GM12878 (cell line): ENCODE results near the gene ATRN. TPM values are rescaled to one million over a fixed set of nuclear protein-coding genes. Genes with fewer than 3 reads are reported as not detected.

Experiments used
- ASH2L ChIP-seq: fragments of 300-600, 200-600 bp; sonication (generic); IDR thresholded peaks from 2 replicates; pipeline ENCODE4 v1.6.1; 2017; ENCODE audit warnings: low read depth, mild to moderate bottlenecking, borderline replicate concordance
- ATF7 ChIP-seq: fragments of 450-650 bp; IDR thresholded peaks from 2 replicates; pipeline ENCODE4 v1.6.1; 2016; ENCODE audit warnings: low read depth, mild to moderate bottlenecking
- CBFB ChIP-seq: IDR thresholded peaks from 2 replicates; pipeline ENCODE4 v1.6.1; 2016; ENCODE audit warnings: antibody characterized with exemption, low read depth
- ESRRA ChIP-seq: IDR thresholded peaks from 2 replicates; pipeline ENCODE4 v1.6.1; 2012; ENCODE audit warnings: mild to moderate bottlenecking, low read length, improper control_type of control experiment
- HCFC1 ChIP-seq: fragments of 150-350 bp; IDR thresholded peaks from 2 replicates; pipeline ENCODE4 v1.6.1; 2014; ENCODE audit warnings: low read length
- IRF3 ChIP-seq: fragments of 450-650 bp; IDR thresholded peaks from 2 replicates; pipeline ENCODE4 v1.6.1; 2014; ENCODE audit warnings: mild to moderate bottlenecking
- KLF5 ChIP-seq: fragments of 450-650 bp; IDR thresholded peaks from 2 replicates; pipeline ENCODE4 v1.6.1; 2014; ENCODE audit warnings: mild to moderate bottlenecking; ENCODE audit not compliant: partially characterized antibody
- NFYB ChIP-seq: IDR thresholded peaks from 2 replicates; pipeline ENCODE4 v1.6.1; 2011; ENCODE audit warnings: low read depth, mild to moderate bottlenecking, low read length, improper control_type of control experiment, moderate library complexity; ENCODE audit not compliant: insufficient read depth
- POLR2A ChIP-seq: IDR thresholded peaks from 2 replicates; pipeline ENCODE4 v1.6.1; 2011; ENCODE audit warnings: low read depth, mild to moderate bottlenecking, low read length
- RAD21 ChIP-seq: IDR thresholded peaks from 2 replicates; pipeline ENCODE4 v1.6.1; 2011; ENCODE audit warnings: mild to moderate bottlenecking, low read depth, low read length, moderate library complexity; ENCODE audit not compliant: insufficient read depth
- RAD51 ChIP-seq: fragments of 450-650 bp; IDR thresholded peaks from 2 replicates; pipeline ENCODE4 v1.6.1; 2016; ENCODE audit warnings: moderate library complexity, mild to moderate bottlenecking, inconsistent platforms
- RUNX3 ChIP-seq: IDR thresholded peaks from 2 replicates; pipeline ENCODE4 v1.6.1; 2012; ENCODE audit warnings: low read length, inconsistent platforms
- SMAD1 ChIP-seq: fragments of 450-650 bp; IDR thresholded peaks from 2 replicates; pipeline ENCODE4 v1.6.1; 2018; ENCODE audit warnings: mild to moderate bottlenecking, low read depth; ENCODE audit not compliant: partially characterized antibody
- SMARCA5 ChIP-seq: fragments of 450-650 bp; IDR thresholded peaks from 2 replicates; pipeline ENCODE4 v1.6.1; 2017; ENCODE audit warnings: mild to moderate bottlenecking
- USF2 ChIP-seq: IDR thresholded peaks from 2 replicates; pipeline ENCODE4 v1.6.1; 2011; ENCODE audit warnings: low read depth, low read length, improper control_type of control experiment, borderline replicate concordance
- ZBTB11 ChIP-seq: fragments of 450-650 bp; formaldehyde crosslinking; IDR thresholded peaks from 2 replicates; pipeline ENCODE4 v1.5.0; 2022; ENCODE audit warnings: mild to moderate bottlenecking, missing genetic modification characterization
- ZBTB40 ChIP-seq: fragments of 450-650 bp; IDR thresholded peaks from 2 replicates; pipeline ENCODE4 v1.6.1; 2016; ENCODE audit warnings: mild to moderate bottlenecking, moderate library complexity, borderline replicate concordance
- ZNF622 ChIP-seq: fragments of 450-650 bp; IDR thresholded peaks from 2 replicates; pipeline ENCODE4 v1.6.1; 2017; ENCODE audit warnings: mild to moderate bottlenecking, inconsistent platforms
- polyA plus RNA-seq, 11 experiments: library from polyadenylated mRNA; depleted of rRNA in 4 of 11; unstranded in 6 of 11; stranded (reverse) in 5 of 11; fragments of >200 nt; fragmentation: Nextera tagmentation in 4 of 11; fragmentation: Illumina TruSeq in 1 of 11; extraction: Ambion mirVana in 4 of 11; extraction: Trizol in 1 of 11; gene quantifications; 1 replicate in 1 of 11; 2 replicates in 10 of 11; pipeline versions ENCODE4 v1.2.1 to v1.2.3, GENCODE V29; 2011 to 2016; ENCODE audit warnings: inconsistent platforms in 2 of 11, missing spikeins in 2 of 11, low read depth in 1 of 11
- total RNA-seq, 4 experiments: library from RNA; depleted of rRNA in 3 of 4; stranded (reverse); fragments of >200 nt in 3 of 4; fragmentation: Illumina TruSeq in 1 of 4; extraction: Trizol in 1 of 4; gene quantifications; 2 replicates each; pipeline versions ENCODE4 v1.2.1 to v1.2.3, GENCODE V29; 2013 to 2021
- TF ChIP-seq, protein P1 (sequence below): fragments of 450-650 bp; IDR thresholded peaks from 2 replicates; pipeline ENCODE4 v1.6.1; 2016; ENCODE audit warnings: mild to moderate bottlenecking
- TF ChIP-seq, protein P2 (sequence below): IDR thresholded peaks from 2 replicates; pipeline ENCODE4 v1.6.1; 2012; ENCODE audit warnings: low read depth, low read length, improper control_type of control experiment

Gene ATRN
- total and polyA plus RNA-seq, 10 of the 15 experiments (the other 5 are each of a cell fraction or from before 2014, with no cell fraction given), result 0.71 to 11.6 (median 6.9) TPM

DNA sequence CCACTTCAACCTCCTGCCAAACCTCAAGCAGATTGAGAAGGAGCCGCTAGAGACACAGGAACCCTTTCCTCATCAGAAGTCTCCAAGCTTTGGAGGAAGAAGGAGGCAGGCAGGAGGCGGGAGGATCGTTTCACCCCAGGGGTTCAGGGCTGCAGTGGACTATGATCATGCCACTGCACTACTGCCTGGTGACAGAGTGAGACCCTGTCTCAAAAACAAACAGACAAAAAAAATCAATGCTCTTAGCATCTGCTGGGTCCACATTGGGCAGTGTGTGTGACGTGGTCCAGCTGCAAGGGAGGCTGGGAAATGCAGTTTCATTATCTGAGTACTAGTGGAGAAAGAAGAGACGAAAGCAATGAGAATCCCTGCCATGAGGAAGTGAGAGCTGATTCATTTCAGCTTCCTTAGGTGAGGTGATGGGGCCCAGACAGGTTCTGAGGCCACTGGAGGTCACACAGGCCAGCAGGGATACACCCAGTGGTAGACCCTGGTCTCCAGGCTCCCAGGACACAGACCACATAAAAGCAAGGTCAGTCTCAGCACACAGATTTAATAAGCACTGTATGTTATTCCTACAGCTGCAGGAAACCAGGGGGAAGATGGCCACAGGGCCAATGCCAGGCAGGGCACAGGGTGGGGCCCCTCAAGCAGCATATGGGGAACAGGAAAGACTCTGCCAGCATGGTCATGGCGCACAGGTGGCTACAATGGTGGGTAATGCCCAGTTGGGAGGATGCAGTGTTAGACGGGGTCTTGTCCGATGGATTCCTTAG lies 188.1 kb downstream of the ATRN start (continued):
- no peak for TF ChIP-seq USF2
- TF ChIP-seq KLF5, result no peak
- TF ChIP-seq, protein P1, sequence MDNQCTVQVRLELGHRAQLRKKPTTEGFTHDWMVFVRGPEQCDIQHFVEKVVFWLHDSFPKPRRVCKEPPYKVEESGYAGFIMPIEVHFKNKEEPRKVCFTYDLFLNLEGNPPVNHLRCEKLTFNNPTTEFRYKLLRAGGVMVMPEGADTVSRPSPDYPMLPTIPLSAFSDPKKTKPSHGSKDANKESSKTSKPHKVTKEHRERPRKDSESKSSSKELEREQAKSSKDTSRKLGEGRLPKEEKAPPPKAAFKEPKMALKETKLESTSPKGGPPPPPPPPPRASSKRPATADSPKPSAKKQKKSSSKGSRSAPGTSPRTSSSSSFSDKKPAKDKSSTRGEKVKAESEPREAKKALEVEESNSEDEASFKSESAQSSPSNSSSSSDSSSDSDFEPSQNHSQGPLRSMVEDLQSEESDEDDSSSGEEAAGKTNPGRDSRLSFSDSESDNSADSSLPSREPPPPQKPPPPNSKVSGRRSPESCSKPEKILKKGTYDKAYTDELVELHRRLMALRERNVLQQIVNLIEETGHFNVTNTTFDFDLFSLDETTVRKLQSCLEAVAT, result peak; percentile 46; the same call in 1 of the 2 replicates
- no peak for TF ChIP-seq POLR2A
- no peak for TF ChIP-seq ZBTB11 (CRISPR knock-in tag)
- TF ChIP-seq ZNF622, result no peak
- TF ChIP-seq, protein P2, sequence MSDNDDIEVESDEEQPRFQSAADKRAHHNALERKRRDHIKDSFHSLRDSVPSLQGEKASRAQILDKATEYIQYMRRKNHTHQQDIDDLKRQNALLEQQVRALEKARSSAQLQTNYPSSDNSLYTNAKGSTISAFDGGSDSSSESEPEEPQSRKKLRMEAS, result no peak
- TF ChIP-seq ZBTB40, result no peak
- no peak for TF ChIP-seq SMAD1
- no peak for TF ChIP-seq CBFB
- no peak for TF ChIP-seq IRF3
- TF ChIP-seq HCFC1, result peak; percentile 88
- TF ChIP-seq ATF7, result peak; percentile 78
- TF ChIP-seq ESRRA, result no peak
- TF ChIP-seq RAD21, result no peak
- TF ChIP-seq NFYB, result no peak
- no peak; the same call in 1 of the 2 replicates for TF ChIP-seq SMARCA5
- no peak for TF ChIP-seq ASH2L
- TF ChIP-seq RAD51, result no peak
- TF ChIP-seq RUNX3, result peak; percentile 89
